Neural progenitor cell (in vitro differentiated cells): ENCODE results near the gene NPRL2.

Source experiments
- CTCF ChIP-seq: fragments of 200-600 bp; sonication (generic); IDR thresholded peaks from 2 replicates; pipeline ENCODE4 v1.5.1; 2017; ENCODE audit warnings: antibody characterized with exemption, mild to moderate bottlenecking
- EZH2 ChIP-seq: fragments of 200-600 bp; sonication (generic); IDR thresholded peaks from 2 replicates; pipeline ENCODE4 v1.6.1; 2017; ENCODE audit warnings: antibody characterized with exemption, mild to moderate bottlenecking, moderate library complexity
- EZH2phosphoT487 ChIP-seq: fragments of 200-600 bp; sonication (generic); IDR thresholded peaks from 2 replicates; pipeline ENCODE4 v1.6.1; 2017; ENCODE audit warnings: antibody characterized with exemption

- TF ChIP-seq CTCF (no peak), EZH2 (no peak), EZH2phosphoT487 (no peak)
Measured at GRCh38 chr3:50300681-50301254, 49.8 kb downstream of the NPRL2 start.
